ENCODE measurements around the gene SSH2.

SSH2 gene

GRCh38 chr17:29620271-29620670, 309.8 kb downstream of the SSH2 start:
- DNase-seq = no peak

GRCh38 chr17:29619251-29619650, 310.8 kb downstream of the SSH2 start:
- DNase-seq = no peak

GRCh38 chr17:29618272-29619065, 311.6 kb downstream of the SSH2 start:
- DNase-seq = no peak

GRCh38 chr17:29617481-29618271, 312.4 kb downstream of the SSH2 start:
- DNase-seq = no peak

GRCh38 chr17:29617125-29617480, 312.9 kb downstream of the SSH2 start:
- no peak for DNase-seq

GRCh38 chr17:29616300-29617048, 313.6 kb downstream of the SSH2 start:
- no peak for DNase-seq

GRCh38 chr17:29615492-29616299, 314.3 kb downstream of the SSH2 start:
- no peak for DNase-seq

GRCh38 chr17:29615048-29615385, 315.0 kb downstream of the SSH2 start:
- no peak for DNase-seq

- DNase-seq = no peak
Measured at GRCh38 chr17:29614349-29615047, 315.5 kb downstream of the SSH2 start.

GRCh38 chr17:29613856-29614255, 316.2 kb downstream of the SSH2 start:
- no peak for DNase-seq

- no peak for DNase-seq
Measured at GRCh38 chr17:29613352-29613837, 316.6 kb downstream of the SSH2 start.

- DNase-seq = no peak
Measured at GRCh38 chr17:29612404-29613280, 317.4 kb downstream of the SSH2 start.

GRCh38 chr17:29612094-29612403, 318.0 kb downstream of the SSH2 start:
- no peak for DNase-seq

- DNase-seq = no peak
Measured at GRCh38 chr17:29611351-29612093, 318.5 kb downstream of the SSH2 start.

- no peak for DNase-seq
Measured at GRCh38 chr17:29610395-29610794, 319.6 kb downstream of the SSH2 start.

- no peak for DNase-seq
Measured at GRCh38 chr17:29608986-29609385, 321.0 kb downstream of the SSH2 start.

- DNase-seq = no peak
Measured at GRCh38 chr17:29607557-29608195, 322.4 kb downstream of the SSH2 start.

GRCh38 chr17:29603109-29603674, 326.8 kb downstream of the SSH2 start:
- no peak for DNase-seq

GRCh38 chr17:29597361-29598172, 332.5 kb downstream of the SSH2 start:
- DNase-seq = no peak

Measured in NK-92 treated with Interleukin-12 subunit alpha and Interleukin-12 subunit beta, amount 100 ng/mL, for 24 hours (cell line).